Uterus (tissue), 4 donors: ENCODE measurements around the gene SLC48A1. TPM values are rescaled to one million over a fixed set of nuclear protein-coding genes. Genes with fewer than 3 reads are reported as not detected.

Experiments
- DNase-seq, 2 donors: peaks; one replicate each; pipeline ENCODE4 v3.0.0-alpha.2; 2019 to 2020
- H3K27ac ChIP-seq, 2 donors: fragments of 200-600 bp; sonication (generic); 1 replicate in 1 of 2; 2 replicates in 1 of 2; pipeline ENCODE4 v1.5.1; 2016 to 2018
- H3K27me3 ChIP-seq, 2 donors: fragments of 200-600 bp; sonication (generic); one replicate each; pipeline ENCODE4 v1.5.1; 2018 to 2019; ENCODE audit warnings: control low read depth in 1 of 2
- H3K36me3 ChIP-seq, 2 donors: fragments of 200-600 bp; sonication (generic); one replicate each; pipeline ENCODE4 v1.5.1; 2019; ENCODE audit warnings: control low read depth in 1 of 2
- H3K4me1 ChIP-seq, 2 donors: fragments of 200-600 bp; sonication (generic); one replicate each; pipeline ENCODE4 v1.5.1; 2018 to 2019; ENCODE audit warnings: control low read depth in 1 of 2
- H3K4me3 ChIP-seq, 2 donors: fragments of 200-600 bp; sonication (generic); 1 replicate in 1 of 2; 2 replicates in 1 of 2; pipeline ENCODE4 v1.5.1; 2018 to 2019; ENCODE audit warnings: mild to moderate bottlenecking in 1 of 2
- H3K9me3 ChIP-seq, 2 donors: fragments of 200-600 bp; sonication (generic); one replicate each; pipeline ENCODE4 v1.5.1; 2019; ENCODE audit warnings: control low read depth in 1 of 2
- CTCF ChIP-seq, 4 experiments: fragments of 200-600 bp in 2 of 4; fragments of 450-650 bp in 2 of 4; sonication (generic) in 2 of 4; IDR thresholded peaks; one replicate each; pipeline ENCODE4 v1.5.1; 2016 to 2019; ENCODE audit warnings: antibody characterized with exemption in 4 of 4, mild to moderate bottlenecking in 2 of 4, moderate library complexity in 1 of 4
- POLR2A ChIP-seq, 2 donors: fragments of 450-650 bp; IDR thresholded peaks; one replicate each; pipeline ENCODE4 v1.6.1; 2016; ENCODE audit warnings: antibody characterized with exemption in 2 of 2, mild to moderate bottlenecking in 1 of 2, moderate library complexity in 1 of 2
- intact Hi-C: fragments of 100-400 bp; cut with DNase I; formaldehyde crosslinking; loops from one replicate; pipeline ENCODE4 v1.15.1; 2023; ENCODE audit warnings: low total_unique reads
- total RNA-seq, 4 donors: library from RNA; depleted of rRNA in 3 of 4; stranded (reverse); fragments of >200 nt in 3 of 4; gene quantifications; one replicate each; pipeline versions ENCODE4 v1.1.0 to v1.2.4, GENCODE V29; 2014 to 2023
- donor health status: DM: yes; HTN: yes; CAD: no.

The SLC48A1 gene
- total RNA-seq, 4 donors from 2014 or later = 1.3 to 50.5 (median 15.4) TPM

GRCh38 chr12:47824635-47825034, 51.6 kb downstream of the SLC48A1 start:
- Histone ChIP-seq H3K27ac (peak overlapping the region; percentile 98 to 99), H3K27me3 (no peaks in the 10 kb centered on the region), H3K4me1 (peaks cover 24 to 33% of the 10 kb centered on the region in 2 donors), H3K9me3 (no peaks in the 10 kb centered on the region), H3K36me3 (no peaks in the 10 kb centered on the region), H3K4me3 (no peak overlapping the region)
- DNase-seq = no peak
- intact Hi-C loops = no loop called here
- TF ChIP-seq POLR2A (IDR thresholded peaks at IDR 0.05) (no peak), CTCF (IDR thresholded peaks at IDR 0.05) (no peak)

GRCh38 chr12:47825173-47825639, 52.2 kb downstream of the SLC48A1 start:
- H3K9me3 ChIP-seq = no peaks in the 10 kb centered on the region
- H3K36me3 ChIP-seq = no peaks in the 10 kb centered on the region
- H3K27ac ChIP-seq = peak overlapping the region; percentile 98 to 99
- no peak overlapping the region for H3K4me3 ChIP-seq
- peak; percentile 85 to 87 for DNase-seq
- no peak for TF ChIP-seq CTCF (IDR thresholded peaks at IDR 0.05)
- TF ChIP-seq POLR2A (IDR thresholded peaks at IDR 0.05) = no peak
- H3K4me1 ChIP-seq = peaks cover 24 to 33% of the 10 kb centered on the region in 2 donors
- no peaks in the 10 kb centered on the region for H3K27me3 ChIP-seq
- intact Hi-C loops = no loop called here

GRCh38 chr12:47828008-47828975, 55.3 kb downstream of the SLC48A1 start:
- Histone ChIP-seq H3K36me3 (no peaks in the 10 kb centered on the region), H3K4me3 (no peak overlapping the region), H3K9me3 (no peaks in the 10 kb centered on the region), H3K27ac (peak overlapping the region; percentile 87 to 99), H3K27me3 (no peaks in the 10 kb centered on the region), H3K4me1 (peaks cover 8 to 30% of the 10 kb centered on the region in 2 donors)
- intact Hi-C loops = no loop called here
- DNase-seq = no peak
- TF ChIP-seq CTCF (IDR thresholded peaks at IDR 0.05) (no peak), POLR2A (IDR thresholded peaks at IDR 0.05) (no peak)

- Histone ChIP-seq H3K4me3 (no peak overlapping the region), H3K9me3 (no peaks in the 10 kb centered on the region), H3K27ac (peak overlapping the region; percentile 87 to 99), H3K27me3 (no peaks in the 10 kb centered on the region), H3K36me3 (no peaks in the 10 kb centered on the region), H3K4me1 (peaks cover 6 to 27% of the 10 kb centered on the region in 2 donors)
- intact Hi-C loops = no loop called here
- peak; percentile 91 to 92 for DNase-seq
- TF ChIP-seq CTCF (IDR thresholded peaks at IDR 0.05) (no peak), POLR2A (IDR thresholded peaks at IDR 0.05) (no peak)
Measured at GRCh38 chr12:47828976-47829482, 56.0 kb downstream of the SLC48A1 start.

GRCh38 chr12:47829584-47829983, 56.5 kb downstream of the SLC48A1 start:
- intact Hi-C loops = no loop called here
- no peaks in the 10 kb centered on the region for H3K9me3 ChIP-seq
- no peak for DNase-seq
- H3K4me3 ChIP-seq = no peak overlapping the region
- peaks cover under 1 to 22% of the 10 kb centered on the region in 2 donors for H3K4me1 ChIP-seq
- no peaks in the 10 kb centered on the region for H3K27me3 ChIP-seq
- no peaks in the 10 kb centered on the region for H3K36me3 ChIP-seq
- peak overlapping the region; percentile 87 to 99 for H3K27ac ChIP-seq
- TF ChIP-seq POLR2A (IDR thresholded peaks at IDR 0.05) = no peak
- TF ChIP-seq CTCF (IDR thresholded peaks at IDR 0.05) = no peak
